Fibroblast of mammary gland (primary cell): ENCODE measurements around the gene LCP2.
A peak's percentile ranks its signal among the peaks of the same experiment; 100 is the strongest.

Experiments used
- DNase-seq: peaks from one replicate; pipeline ENCODE4 v3.0.0-alpha.2; 2010; ENCODE audit warnings: low read depth
- H3K4me3 ChIP-seq: 2 replicates; pipeline ENCODE4 v1.5.1; 2011; ENCODE audit warnings: low read depth, mild to moderate bottlenecking, low read length, moderate library complexity; ENCODE audit not compliant: control insufficient read depth
- CTCF ChIP-seq: conservative IDR thresholded peaks from 2 replicates; pipeline ENCODE4 v1.5.1; 2011; ENCODE audit warnings: low read depth, low read length, inconsistent platforms; ENCODE audit not compliant: control insufficient read depth, insufficient read depth

LCP2 gene

GRCh38 chr5:170306381-170306831 lies 8.8 kb upstream of the LCP2 start:
- H3K4me3 ChIP-seq: no peak overlapping the region
- peak; percentile 96 for DNase-seq
- no peak for TF ChIP-seq CTCF

GRCh38 chr5:170305646-170306025 lies 8.1 kb upstream of the LCP2 start:
- DNase-seq: no peak
- H3K4me3 ChIP-seq: no peak overlapping the region
- no peak for TF ChIP-seq CTCF

- no peak for DNase-seq
- no peak overlapping the region for H3K4me3 ChIP-seq
- TF ChIP-seq CTCF: no peak
Measured at GRCh38 chr5:170305016-170305645, 7.6 kb upstream of the LCP2 start.

GRCh38 chr5:170303549-170303948 lies 6.0 kb upstream of the LCP2 start:
- no peak overlapping the region for H3K4me3 ChIP-seq
- TF ChIP-seq CTCF: no peak
- DNase-seq: no peak

GRCh38 chr5:170302653-170303501 lies 5.3 kb upstream of the LCP2 start:
- no peak for DNase-seq
- no peak overlapping the region for H3K4me3 ChIP-seq
- no peak for TF ChIP-seq CTCF

- H3K4me3 ChIP-seq: no peak overlapping the region
- TF ChIP-seq CTCF: no peak
- no peak for DNase-seq
Measured at GRCh38 chr5:170301981-170302652, 4.5 kb upstream of the LCP2 start.
